HS-5 (cell line): Measurements from ENCODE around the gene SIX1.
A peak's percentile ranks its signal among the peaks of the same experiment; 100 is the strongest.

ENCODE experiments used
- DNase-seq: peaks from one replicate; pipeline ENCODE4 v3.0.0-alpha.2; 2012; ENCODE audit warnings: low read depth

Gene SIX1

DNA sequence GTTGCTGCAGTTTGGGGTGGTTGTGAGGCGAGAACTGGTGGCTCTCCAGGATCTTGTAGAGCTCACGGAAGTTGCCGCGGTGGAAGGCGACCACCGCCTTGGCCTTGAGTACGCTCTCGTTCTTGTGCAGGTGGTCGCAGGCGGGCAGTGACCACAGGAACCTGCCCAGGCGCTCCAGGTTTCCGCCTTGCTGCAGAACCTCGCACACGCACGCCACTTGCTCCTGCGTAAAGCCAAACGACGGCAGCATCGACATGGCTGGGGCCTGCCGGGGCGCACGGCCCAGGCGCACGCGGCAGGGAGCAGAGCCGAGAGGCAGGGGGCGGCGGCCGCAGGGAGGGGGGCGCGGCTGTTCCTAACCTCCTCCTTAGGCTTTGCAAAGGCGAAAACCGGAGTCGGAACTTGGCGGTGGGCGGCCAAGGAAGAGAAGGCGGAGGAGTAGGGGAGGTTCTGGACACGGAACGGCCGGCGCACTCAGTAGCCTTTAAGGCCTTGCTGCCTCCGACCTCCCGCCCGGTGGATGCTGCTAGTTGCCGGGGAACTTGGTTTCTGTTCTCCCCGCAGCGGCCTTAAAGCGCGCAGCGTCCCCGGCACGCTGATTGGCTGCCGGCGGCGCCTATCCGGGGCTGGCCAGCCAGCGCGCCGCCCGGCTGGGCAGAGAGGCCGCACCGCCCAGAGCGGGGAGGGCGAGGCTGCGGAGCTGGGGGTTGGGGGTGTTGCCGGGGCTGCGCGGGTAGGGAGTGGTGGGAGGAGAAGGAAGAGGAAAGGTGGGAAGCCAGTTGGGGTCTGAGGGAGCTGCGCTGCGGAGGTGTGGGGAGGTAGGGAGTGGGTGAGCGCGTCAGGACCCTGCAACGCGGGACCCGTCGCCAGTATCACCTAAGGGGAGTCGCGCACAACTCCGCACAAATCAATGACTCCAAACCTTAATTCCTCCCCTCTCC is at the start of gene SIX1:
Gene SIX1, minus strand, starts transcription at position 544 of the 941 bp plus-strand sequence. Its CDS starts 288 bp downstream, at position 256.
- peak; percentile 57 for DNase-seq

DNA sequence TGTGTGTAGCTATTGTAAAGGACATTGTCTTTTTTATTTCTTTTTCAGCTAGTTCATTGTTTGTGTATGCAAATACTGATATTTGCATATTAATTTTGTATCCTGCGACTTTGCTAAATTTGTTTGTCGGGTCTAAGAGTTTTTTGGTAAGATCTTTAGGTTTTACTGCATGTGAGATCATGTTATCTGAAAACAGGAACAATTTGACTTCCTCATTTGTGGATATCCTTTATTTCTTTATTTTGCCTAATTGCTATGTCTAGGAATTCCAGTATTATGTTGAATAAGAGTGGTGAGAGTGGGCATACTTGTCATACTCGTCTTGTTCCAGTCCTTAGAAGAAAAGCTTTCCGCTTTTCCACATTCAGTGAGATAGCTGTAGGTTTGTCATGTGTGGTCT is 46.0 kb upstream of the SIX1 start:
- no peak for DNase-seq

DNA sequence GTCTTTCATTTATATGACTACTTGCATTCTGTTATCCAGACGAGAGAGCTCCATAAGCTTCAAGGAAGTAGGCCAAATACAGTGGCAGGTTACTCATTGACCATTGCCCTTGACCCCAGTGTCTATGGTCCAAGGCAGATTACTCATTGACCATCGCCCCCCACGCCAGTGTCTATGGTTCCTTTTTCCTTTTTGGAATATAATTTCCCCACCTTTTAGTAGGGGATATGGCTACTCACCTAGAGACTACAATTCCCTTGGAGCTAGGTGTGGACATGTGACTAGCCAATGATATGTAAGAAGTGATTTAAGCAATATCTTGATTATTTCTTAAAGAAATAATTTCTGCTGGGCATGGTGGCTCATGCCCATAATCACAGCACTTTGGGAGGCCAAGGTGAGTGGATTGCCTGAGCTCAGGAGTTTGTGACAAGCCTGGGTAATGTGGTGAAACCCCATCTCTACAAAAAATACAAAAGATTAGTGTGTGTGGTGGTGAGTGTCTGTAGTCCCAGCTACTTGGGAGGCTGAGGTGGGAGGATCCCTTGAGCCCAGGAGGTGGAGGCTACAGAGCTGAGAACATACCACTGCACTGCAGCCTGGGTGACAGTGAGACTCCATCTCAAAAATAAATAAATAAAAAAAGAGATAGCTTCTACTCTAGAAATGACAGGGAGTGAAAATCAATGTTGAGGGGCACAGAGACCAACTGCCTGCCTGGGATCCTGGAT is 42.3 kb upstream of the SIX1 start:
- no peak for DNase-seq

DNA sequence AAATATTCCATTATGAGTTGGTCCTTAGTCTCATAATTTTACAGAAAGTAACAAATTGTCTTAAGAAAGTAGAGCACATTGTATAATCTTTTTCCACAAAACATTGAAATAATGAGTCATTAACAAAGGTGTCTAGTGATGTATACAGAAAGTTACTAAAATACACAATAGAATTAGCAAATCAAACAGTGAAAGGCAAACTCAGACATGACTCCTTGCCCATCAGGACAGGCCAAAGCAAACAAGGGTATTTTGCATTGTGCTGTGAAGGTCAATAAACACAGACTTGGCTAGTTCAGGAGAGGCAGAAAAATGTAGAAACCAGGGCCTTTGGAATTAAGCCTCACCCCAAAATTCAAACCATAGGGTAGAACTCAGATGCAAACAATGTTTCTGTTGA is 37.6 kb upstream of the SIX1 start:
- no peak for DNase-seq

DNA sequence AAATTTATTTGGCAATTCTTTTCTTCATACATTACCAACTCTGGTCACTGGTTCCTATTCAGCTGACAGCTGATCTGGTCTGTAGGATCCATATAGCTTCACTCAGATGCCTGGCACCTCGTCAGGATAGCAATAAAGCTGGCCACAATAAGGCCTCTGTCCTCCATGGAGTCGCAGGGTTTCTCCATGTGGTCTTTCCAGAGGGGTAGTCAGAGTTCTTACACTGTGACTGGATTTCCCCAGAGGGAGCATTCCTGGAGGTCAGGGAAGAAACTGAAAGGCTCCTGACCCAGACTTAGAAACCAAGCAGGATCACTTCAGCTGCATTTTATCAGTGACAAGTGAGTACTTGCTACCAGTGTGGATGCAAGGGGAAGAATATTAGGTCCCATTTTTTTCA is 34.9 kb upstream of the SIX1 start:
- DNase-seq, result no peak

DNA sequence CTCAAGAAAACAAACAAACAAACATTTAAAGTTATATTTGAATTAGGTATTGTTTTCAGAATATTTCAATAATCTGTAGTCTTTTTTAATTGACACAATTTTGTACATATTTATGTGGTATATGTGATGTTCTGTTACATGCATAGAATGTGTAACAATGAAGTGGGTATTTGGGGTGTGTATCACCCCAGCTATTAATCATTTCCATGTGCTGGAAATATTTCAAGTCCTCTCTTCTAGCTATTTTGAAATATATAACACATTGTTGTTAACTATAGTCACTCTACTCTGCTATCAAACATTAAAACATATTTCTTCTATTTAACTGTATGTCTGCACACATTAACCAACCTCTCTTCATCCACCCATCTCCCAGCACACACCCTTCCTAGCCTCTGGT is 32.0 kb upstream of the SIX1 start:
- DNase-seq, result no peak

DNA sequence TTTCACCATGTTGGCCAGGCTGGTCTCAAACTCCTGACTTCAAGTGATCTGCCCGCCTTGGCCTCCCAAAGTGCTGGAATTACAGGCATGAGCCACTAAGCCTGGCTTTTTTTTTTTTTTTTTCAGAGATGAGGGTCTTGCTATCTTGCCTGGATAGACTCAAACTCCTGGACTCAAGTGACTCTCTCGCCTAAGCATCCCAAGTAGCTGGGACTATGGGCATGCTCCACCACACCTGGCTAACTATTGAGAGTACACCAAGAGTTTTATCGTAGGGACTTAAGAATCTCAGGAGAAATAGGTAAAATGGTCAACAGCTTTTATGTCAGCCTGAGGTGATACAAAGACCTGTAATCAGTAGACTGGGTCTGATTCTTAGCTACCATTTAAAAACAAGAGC is 31.2 kb upstream of the SIX1 start:
- DNase-seq, result no peak

DNA sequence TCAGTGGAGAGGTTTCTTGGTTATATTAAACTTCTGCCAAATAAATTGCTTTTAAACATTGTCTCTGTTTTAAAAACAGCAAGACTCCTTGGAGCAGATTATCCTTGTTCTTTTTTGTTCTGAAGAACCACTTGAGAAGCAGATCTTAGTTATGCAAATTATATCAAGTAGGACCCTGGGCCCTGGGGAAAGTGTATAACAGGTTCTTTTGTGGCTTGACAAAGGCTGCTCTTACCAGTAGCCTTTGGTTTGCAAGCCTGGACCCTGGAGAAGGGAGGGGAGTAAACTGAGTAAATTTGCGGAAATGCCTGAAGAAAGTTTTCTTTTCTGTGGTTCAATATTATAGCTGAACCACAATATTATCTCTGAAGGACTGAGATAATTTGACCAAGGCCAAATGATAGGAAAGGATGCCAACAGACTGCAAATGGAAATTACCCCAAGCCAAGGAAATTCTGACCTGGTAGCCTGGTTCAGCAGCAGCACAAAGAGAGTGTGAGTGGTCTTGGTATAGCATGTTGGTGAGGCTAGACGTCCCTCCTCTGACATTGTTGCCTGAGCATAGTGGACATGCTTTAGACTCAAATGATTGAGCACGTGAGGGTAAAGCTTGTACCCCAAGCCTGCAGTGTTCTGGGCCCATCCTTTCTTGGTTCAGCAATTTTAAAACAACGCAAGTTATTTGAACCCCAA is 30.4 kb upstream of the SIX1 start:
- DNase-seq, result no peak

DNA sequence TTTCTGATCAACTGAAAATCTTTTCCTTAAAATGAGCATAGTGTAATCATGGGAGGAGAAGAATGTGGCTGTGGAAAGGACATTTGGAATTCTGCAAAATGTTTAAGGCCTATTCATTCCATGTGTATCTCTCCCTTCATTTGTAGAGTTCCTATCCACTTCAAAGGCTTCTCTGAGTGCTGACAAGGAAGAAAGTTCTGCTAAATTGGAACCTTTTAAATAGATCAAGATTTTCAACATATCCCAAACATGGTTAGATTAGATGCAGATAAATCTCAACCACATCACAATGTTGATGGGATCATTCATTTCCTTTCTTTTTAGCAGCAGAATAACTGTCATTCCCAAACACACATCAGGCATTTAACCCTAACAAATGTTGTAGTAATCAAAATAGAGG is 28.4 kb upstream of the SIX1 start:
- DNase-seq, result no peak

DNA sequence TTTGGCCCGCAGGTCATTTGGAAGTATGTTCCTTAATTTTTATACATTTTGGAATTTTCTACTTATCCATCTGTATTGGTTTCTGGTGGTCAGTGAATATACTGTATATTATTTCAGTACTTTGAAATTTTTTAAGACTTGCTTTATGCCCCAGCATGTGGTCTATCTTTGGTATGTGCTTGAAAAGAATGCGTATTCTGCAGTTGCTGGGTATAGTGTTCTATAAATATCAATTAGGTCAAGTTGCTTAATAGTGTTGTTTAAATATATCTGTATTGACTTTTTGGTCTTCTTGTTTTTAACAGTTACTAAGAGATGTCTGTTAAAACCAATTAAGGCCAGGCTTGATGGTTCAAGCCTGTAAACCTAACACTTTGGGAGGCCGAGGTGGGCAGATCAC is 21.7 kb upstream of the SIX1 start:
- DNase-seq, result no peak

DNA sequence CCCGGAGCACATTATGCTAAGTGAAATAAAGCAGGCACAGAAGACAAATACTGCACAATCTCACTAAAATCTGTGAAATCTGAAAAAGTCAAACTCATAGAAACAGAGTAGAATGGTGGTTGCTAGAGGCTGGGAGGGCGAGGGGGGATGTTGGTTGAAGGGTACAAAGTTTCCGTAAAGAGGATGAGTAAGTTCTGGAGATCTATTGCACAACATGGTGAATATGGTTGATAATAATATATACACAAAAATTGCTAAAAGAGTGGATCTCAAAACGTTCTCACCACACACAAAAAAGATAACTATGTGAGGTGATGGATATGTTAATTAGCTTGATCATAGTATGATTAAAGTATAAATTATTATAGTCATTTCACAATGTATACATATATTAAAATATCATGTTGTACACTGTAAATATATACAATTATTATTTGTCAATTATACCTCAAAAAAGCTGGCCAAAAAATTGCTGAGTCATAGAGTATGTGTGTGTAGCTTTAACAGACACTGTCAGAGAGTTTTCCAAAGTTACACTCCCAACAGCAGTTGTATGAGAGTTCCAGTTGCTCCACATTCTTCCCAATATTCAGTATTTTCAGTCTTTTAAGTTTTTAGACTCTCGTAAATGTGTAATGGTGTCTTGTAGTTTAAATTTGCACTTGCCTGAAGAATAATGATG is 19.3 kb upstream of the SIX1 start:
- DNase-seq, result no peak

DNA sequence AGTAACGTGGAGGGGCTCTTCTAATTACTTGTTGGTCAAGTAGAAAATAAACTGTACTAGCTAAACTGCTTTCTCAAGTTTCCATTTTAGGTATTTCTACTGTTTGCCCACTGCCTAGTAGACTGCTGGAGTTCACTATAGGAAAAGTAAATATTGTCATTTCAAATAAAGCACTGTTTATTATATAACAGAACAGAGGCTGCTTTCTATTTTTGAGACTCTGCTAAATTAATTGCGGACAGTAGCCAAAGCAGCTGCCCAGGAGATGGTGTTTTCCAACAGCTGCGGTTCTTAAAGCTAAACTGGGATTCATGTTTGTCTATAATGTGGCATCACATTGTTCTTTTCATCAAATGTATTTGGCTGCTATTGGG is 15.9 kb upstream of the SIX1 start:
- DNase-seq, result no peak

DNA sequence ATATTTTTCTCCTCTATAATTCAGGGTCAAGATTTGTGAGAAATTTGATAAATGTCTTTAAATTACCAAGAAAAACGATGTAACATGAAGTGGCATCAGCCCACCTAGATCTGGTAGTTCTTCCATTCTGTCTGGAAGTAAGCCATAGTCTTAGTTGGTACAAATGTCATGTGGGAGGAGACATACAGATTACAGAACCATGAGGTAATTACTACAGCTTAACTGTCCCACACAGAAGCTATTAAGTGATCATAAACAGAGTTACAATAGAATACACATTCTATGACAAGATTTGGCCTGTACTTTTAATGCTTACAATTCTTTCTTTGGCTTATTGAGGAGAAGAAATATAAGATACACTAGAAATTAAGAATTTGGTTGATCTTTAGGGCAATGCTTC is 13.7 kb upstream of the SIX1 start:
- no peak for DNase-seq

DNA sequence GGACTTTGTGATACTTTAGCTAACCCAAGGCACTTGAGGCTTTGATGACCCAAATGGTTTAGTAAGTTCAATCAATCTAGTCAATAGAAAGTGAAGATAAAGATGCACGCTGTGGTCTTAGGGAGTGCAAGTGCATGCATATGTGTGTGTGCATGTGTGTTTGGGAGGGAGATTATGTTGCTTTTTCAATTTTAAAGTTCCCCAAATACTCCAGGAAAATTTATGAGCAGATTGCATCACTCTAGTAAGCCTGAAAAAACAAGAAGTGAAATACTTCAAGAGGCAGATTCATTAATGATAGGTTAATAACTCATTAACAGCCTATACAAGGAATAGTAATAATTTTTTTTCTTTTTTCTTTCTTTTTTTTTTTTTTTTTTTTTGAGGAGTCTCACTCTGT is 12.4 kb upstream of the SIX1 start:
- DNase-seq, result no peak

DNA sequence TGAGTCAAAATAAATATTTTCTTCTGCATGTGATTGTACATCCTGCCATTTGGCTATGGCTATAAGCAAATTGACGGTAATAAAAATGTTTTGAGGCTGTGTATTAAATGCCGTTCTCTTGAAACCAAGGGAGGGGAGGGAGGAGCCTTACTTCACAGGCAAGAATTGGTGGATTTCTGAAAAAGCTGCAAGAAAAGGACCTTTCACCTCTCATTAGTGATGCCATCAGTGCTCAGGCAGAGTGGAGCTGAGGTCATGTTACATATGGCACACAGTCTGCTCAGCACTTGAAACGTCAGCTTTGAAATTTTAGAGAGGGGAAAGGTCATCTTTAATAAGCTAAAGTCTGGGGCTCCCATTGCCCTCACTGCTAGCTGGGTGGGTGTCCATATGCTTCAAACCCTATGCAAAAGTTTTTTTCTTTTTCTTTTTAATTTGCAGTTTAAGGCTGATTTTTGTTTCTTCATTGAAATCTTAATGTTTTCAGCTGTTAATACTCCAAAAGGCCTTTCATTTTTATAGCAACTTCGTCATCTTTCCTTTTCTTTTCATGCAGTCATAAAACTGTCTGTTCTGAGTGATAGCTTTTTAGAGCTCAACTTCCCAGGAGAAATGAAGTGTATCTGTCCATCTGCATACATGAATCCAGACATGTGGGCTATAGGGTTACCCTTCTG is 9.8 kb upstream of the SIX1 start:
- no peak for DNase-seq

DNA sequence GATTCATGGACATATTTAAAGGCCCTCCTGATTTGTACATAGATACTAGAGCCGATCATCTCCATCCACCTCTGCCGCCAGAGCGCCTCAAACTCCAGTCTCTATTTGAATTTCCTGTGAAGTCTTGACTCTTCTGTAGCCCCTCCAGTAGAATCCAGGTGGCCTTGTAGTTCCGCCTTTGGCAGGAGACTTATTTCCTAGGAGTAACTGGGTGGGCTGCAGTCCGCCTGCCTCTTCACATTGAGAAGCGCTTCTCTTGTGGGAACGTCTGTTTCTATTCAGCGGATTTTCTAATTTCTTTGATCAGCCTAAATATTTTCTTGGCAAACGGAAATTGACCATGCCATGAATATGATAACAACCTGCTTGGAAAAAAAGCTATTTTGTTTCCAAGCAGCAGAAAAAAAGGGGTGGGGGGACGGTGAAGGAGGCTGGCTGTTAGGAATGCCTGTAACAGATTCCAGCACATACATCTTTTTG is 9.0 kb upstream of the SIX1 start:
- DNase-seq, result no peak

DNA sequence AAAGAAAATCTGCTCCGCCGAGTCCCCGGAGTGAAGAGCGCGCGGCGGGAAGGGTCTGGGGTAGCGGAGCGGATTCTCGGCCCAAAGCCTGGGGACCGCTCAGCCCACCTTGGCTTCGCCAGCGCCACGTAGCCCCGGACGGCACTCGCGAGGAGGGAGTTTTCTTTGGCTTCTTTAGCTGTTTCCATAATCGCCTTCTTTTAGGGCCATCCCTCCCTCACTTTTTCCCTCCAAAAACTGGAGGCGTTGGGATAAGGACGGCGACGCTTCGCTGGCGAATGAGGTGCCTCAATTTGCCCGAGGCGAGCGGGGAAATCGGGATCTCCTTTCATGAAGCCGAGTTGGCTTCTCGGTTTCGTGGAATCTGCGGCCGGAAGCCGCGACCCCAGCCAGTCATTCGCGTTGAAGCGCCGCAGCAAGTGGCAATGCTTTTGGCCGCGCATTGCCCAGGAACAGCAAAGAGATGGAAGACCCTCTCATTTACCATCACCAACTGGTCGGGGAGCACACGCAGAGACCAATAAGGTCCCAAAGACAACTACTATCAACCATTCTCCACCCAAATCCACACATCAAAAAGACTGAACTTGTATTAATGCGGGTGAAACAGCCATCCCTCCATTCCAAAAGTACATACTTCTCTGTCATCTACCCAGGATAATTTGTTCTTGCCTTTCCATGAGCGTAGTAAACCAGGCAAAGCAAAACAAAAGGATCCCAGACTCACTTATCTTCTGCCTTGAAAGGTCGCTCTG is 8.4 kb upstream of the SIX1 start:
- no peak for DNase-seq

DNA sequence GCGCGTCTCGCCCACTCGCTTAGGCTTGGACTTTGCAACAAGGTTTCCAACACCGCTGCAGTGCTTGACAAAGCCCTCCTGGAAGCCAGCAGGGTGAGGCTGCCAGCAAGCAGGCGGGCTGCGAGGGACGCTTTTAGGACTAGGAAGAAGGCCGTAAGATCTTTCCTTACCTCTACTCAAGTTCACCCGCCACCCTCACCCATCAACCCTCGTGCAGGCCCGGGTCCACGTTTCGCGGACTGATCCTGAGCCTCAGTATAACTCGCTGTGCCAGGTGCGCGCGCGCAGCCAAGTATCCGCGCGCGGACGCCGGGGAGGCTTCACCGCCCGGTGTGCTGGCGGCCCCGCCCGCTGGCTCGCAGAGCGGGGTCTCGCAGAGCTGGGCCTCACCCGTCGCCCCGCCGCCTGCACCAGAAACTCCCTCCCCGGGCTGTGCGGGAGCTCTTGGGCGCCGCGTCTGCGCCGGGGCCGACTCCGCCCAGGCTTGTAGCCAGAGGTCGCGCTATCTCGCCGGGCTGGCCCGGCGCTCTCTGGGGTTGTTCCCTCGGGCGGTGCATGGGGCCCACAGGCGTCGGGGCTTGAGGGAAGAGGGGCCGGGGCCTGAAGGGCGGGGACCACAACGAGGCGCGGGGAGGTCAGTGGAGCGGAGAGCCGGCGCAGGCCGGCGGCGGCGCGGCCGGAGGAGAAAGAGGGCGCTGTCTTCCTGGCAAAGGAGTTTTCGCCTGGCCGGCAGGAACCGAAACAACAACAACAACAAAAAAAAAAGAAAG is 7.6 kb upstream of the SIX1 start:
- DNase-seq, result peak; percentile 16

DNA sequence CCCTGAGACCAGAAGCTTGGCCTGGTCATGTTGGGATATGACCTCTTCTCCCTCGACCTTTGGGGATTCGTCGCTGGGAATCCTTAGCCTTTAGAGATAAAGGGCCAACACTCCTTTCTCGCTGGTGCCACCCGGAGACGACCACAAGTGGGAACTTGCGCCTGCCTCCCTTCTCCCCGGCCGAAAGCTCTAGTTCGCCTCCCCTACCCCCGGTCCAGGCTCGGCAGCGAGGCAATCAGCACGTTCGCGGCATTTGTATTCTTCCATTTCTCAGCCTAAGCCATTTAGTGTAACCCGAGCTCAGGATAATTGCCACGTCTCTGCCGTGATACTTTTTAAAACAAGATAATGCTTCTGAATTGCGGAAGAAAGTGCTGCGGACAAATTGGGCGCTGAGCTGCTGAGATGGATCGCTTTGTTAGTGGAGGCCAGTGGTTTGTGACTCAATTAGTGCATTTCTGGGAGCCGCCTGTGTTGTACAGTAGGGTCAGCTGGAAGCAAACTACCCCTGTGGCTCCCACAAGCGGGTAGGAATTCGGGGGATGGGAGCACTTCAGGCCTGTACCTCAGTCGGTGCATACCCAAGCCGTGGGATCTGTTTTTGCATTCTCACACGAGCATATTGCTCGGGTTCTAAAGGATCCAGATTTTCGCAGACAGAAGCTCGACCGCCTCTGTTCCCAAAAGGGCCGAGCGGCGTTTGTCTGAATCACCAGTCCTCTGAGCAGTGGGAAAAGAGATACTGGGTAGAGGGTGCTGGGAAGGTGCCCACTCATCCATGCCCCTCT is 6.8 kb upstream of the SIX1 start:
- DNase-seq, result no peak
